ENCODE results near the gene CYBA.
"Not testable (repeated sequence)": the region's sequence is repeated elsewhere in the genome, so short reads cannot be mapped to it uniquely, and the experiment has no call there.

The CYBA gene

DNA sequence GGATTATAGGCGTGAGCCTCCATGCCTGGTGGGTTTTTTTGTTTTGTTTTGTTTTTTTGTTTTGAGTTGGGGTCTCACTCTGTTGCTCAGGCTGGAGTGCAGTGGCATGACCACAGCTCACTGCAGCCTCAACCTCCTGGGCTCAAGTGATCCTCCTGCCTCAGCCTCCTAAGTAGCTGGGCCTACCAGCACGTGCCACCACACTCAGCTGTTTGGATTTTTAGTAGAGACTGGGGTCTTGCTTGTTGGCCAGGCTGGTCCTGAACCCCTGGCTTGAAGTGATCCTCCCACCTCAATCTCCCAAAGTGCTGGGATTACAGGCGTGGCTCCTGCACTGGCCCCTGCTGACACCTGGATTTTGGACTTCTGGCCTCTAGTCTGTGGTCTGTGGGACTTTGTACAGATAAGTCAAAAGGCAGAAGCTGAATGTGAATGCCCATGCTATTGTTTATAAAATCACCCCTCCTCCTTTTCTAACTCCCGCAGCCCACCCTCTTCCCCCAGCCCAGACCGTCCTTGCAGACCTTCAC is 29.8 kb upstream of the CYBA start:
- TF ChIP-seq POLR2A (IDR thresholded peaks at IDR 0.05; ENCODE audit: low read length) (no peak), GATA1 (IDR thresholded peaks at IDR 0.05; ENCODE audit: low read depth, low read length) (no peak)
- DNase-seq = no peak

DNA sequence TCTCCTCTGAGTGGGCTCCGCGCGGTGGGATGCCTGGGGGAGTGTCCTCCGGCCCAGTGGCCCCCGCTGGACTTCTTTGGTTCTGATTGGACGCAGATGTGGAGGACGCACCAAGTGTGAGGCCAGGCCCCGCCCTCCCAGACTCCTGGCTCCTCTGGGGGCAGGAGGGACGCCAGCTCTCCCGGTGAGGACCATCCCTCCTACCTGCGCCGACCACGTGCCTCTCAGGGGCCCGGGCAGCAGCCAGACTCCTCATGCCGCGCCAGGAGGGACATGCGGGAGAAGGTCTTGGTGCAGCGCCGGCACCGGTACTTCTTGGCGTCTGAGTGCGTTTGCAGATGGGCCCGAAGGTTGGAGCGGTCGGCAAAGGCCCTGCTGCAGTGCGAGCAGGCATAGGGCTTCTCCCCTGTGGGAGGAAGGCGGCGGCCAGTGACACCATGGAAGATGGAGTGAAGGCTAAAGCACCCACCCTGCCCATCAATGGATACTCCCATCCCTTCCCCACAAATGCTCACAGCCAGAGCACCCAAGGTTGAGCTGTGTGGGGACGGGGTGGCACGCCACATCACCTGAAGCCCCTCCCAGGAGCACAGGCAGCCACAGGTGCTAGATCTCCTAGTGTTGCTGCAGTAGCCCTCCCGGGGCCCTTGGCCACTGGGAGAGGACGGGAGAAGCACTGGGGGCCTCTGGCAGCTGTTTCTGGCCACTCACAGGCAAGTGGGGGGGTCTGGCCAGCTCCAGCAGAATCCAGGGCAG is 27.5 kb upstream of the CYBA start:
- TF ChIP-seq POLR2A (IDR thresholded peaks at IDR 0.05; ENCODE audit: low read length) = no peak
- TF ChIP-seq GATA1 (IDR thresholded peaks at IDR 0.05; ENCODE audit: low read depth, low read length) = no peak
- DNase-seq = no peak

- no peak for TF ChIP-seq GATA1 (IDR thresholded peaks at IDR 0.05; ENCODE audit: low read depth, low read length)
- TF ChIP-seq POLR2A (IDR thresholded peaks at IDR 0.05; ENCODE audit: low read length) = no peak
- no peak for DNase-seq
These were observed 26.9 kb upstream of the CYBA start for GRCh38 chr16:88677721-88678120.

DNA sequence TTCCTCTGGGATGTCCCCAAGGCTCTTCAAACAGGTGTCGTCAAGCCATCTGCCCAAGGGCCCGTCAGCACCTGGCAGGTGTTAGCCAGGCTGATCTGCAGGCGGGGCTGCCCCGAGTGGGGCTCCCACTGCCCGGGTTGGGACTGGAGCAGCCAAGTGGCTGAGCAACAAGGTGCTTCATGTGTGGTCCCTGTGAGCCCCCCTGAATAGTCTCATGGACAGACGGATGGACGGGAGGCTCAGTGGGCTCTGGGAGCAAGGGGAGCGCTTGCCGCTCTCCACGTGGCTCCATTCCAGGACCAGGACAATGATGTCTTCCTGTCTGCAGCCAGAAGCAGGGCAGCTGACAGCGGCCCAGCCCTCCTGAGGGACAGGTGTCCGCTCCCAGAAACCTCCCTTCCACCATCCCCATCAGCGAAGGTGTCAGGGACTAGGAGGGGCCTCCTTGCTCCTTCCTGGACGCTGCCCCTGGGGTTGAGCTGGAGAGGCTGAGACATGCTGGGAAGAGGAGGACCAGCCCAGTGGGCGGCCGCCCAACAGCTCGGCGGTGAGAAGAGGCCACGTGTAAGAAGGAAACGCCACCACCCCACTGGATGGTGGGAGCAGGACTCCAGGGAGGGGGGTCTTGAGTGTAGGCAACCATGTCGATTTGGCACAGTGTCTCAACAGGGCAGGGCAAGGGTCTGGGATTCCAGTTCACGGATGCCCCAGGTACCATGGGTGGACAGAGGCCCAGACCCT is 25.8 kb upstream of the CYBA start:
- no peak for TF ChIP-seq GATA1 (IDR thresholded peaks at IDR 0.05; ENCODE audit: low read depth, low read length)
- TF ChIP-seq POLR2A (IDR thresholded peaks at IDR 0.05; ENCODE audit: low read length) = no peak
- no peak for DNase-seq

- TF ChIP-seq POLR2A (IDR thresholded peaks at IDR 0.05; ENCODE audit: low read length) (no peak), GATA1 (IDR thresholded peaks at IDR 0.05; ENCODE audit: low read depth, low read length) (no peak)
- no peak for DNase-seq
These were observed 23.0 kb upstream of the CYBA start for GRCh38 chr16:88673716-88674379.

DNA sequence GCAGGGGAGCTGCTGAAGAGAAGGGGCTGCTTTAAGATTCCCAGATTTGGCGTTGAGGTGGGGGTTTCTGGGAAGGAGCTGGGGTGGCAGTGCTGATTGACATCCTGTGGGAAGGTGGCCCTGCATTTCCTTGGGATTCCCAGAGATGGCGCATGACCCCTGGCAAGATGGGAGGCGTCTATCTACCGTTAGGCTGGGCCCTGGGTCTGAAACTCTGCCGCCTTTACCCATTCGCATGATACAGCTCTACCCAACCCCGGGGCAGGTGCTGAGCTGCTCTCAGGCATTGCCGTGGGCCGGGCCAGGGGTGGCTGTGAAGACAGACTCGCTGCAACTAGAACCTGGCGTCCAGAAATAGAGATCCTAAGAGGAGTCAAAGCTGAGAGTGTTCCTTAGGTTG is 21.9 kb upstream of the CYBA start:
- DNase-seq = no peak
- TF ChIP-seq POLR2A (IDR thresholded peaks at IDR 0.05; ENCODE audit: low read length) (no peak), GATA1 (IDR thresholded peaks at IDR 0.05; ENCODE audit: low read depth, low read length) (no peak)

- TF ChIP-seq GATA1 (IDR thresholded peaks at IDR 0.05; ENCODE audit: low read depth, low read length) (no peak), POLR2A (IDR thresholded peaks at IDR 0.05; ENCODE audit: low read length) (no peak)
- DNase-seq = no peak
These were observed 21.0 kb upstream of the CYBA start for GRCh38 chr16:88671806-88672205.

DNA sequence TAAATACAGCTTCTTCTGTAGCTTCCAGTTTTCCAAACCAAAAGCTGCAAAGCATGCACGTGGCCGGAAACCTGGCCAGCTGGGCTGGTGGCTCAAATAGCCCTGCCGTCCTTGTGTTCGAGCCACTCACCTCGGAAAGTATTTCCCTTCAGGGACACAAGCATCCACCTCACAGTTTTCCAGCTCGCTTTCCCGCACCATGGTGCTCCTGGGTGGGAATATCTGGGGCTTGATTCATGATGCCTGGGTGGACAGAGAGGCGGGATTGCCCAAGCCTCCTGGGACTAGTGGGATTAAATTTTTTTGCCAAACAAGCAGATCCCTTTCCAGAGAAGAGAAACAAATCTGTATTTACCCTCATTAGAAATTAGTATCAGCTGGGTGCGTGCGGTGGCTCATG is 19.1 kb upstream of the CYBA start:
- TF ChIP-seq POLR2A (IDR thresholded peaks at IDR 0.05; ENCODE audit: low read length) (no peak), GATA1 (IDR thresholded peaks at IDR 0.05; ENCODE audit: low read depth, low read length) (no peak)
- DNase-seq = no peak

GRCh38 chr16:88669493-88669892 is 18.6 kb upstream of the CYBA start:
- DNase-seq = not testable (repeated sequence)

DNA sequence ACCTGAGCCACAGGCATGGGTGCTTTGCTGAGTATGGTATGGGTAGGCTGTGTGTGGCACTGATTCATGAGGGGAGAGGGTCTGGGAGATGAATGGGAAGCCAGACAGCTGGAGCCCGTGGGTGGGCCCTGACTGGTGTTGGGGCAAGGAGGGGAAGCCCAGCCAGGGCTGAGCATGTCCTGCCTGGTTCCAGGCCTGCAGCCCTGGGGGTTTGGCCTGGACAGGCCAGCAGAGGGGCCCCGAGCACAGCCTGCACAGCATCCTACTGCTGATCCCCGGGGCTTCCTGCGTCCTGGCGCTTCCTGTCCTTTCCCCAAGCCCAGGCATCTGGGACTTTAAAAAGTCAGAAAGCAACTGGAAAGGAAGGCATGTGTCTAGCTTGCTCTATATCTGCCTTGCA is 16.6 kb upstream of the CYBA start:
- DNase-seq = no peak

DNA sequence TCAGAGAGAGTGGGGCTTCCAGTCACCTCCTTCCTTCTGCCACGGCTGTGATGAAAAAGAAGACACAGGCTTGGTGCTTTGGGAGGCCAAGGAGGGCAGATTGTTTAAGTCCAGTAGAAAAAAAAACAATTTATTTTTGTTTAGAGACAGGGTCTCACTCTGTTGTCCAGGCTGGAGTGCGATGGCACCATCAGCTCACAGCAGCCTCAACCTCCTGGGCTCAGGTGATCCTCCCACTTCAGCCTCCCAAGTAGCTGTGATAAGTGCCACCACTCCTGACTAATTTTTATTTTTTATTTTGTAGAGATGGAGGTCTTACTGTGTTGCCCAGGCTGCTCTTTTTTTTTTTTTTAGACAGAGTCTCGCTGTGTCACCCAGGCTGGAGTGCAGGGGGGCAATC is 14.7 kb upstream of the CYBA start:
- DNase-seq = no peak

More for the DNA sequence above, 16.6 kb upstream of the CYBA start:
- TF ChIP-seq GATA1 (IDR thresholded peaks at IDR 0.05; ENCODE audit: low read depth, low read length) = no peak
- TF ChIP-seq POLR2A (IDR thresholded peaks at IDR 0.05; ENCODE audit: low read length) = no peak

DNA sequence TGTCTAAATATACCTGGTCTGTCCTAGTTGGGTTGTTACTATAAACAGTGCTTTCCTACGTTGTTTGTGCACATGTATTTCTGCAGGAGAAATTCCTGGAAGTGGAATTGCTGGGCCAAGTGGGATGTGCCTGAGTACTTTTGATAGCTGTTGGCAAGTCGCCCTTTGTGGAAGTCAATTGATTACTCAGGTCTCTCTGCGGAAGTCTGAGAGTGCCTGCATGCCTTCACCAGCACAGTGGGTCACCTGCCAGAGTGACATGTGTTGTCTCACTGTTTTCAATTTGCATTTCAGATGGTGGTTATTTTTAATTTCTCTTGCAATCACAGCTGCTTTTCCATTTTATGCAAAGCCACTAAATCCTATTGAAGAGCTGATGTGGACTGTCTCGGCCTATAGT is 14.3 kb upstream of the CYBA start:
- DNase-seq = no peak
- TF ChIP-seq POLR2A (IDR thresholded peaks at IDR 0.05; ENCODE audit: low read length) (no peak), GATA1 (IDR thresholded peaks at IDR 0.05; ENCODE audit: low read depth, low read length) (no peak)

More for the DNA sequence above, 14.7 kb upstream of the CYBA start:
- TF ChIP-seq GATA1 (IDR thresholded peaks at IDR 0.05; ENCODE audit: low read depth, low read length) = no peak
- TF ChIP-seq POLR2A (IDR thresholded peaks at IDR 0.05; ENCODE audit: low read length) = no peak

- TF ChIP-seq POLR2A (IDR thresholded peaks at IDR 0.05; ENCODE audit: low read length) (peak; percentile 94), GATA1 (IDR thresholded peaks at IDR 0.05; ENCODE audit: low read depth, low read length) (no peak)
- DNase-seq = peak; percentile 99
These were observed 12.2 kb upstream of the CYBA start, which contains the start of gene MVD for GRCh38 chr16:88662843-88663606. MVD (minus strand) TSS chr16:88663091; CDS start chr16:88663080, 11 bp downstream.
